Liver (tissue), 3 donors: ENCODE data around the gene SMAD7.

ENCODE experiments used
- CTCF ChIP-seq: fragments of 150-350 bp; IDR thresholded peaks from 2 replicates; pipeline ENCODE4 v1.5.1; 2017; ENCODE audit warnings: improper control_type of control experiment, low read depth, low read length; ENCODE audit not compliant: missing input control
- GABPA ChIP-seq, 2 donors: IDR thresholded peaks in 1 of 2; conservative IDR thresholded peaks in 1 of 2; 2 replicates each; pipeline ENCODE4 v1.6.1; 2016; ENCODE audit warnings: antibody characterized with exemption in 2 of 2, mild to moderate bottlenecking in 1 of 2, moderate library complexity in 1 of 2
- JUND ChIP-seq, 2 donors: IDR thresholded peaks; 2 replicates each; pipeline ENCODE4 v1.6.1; 2016; ENCODE audit warnings: antibody characterized with exemption in 2 of 2
- MAX ChIP-seq: IDR thresholded peaks from 2 replicates; pipeline ENCODE4 v1.6.1; 2016; ENCODE audit warnings: antibody characterized with exemption
- REST ChIP-seq: IDR thresholded peaks from 2 replicates; pipeline ENCODE4 v1.6.1; 2016; ENCODE audit warnings: antibody characterized with exemption, mild to moderate bottlenecking
- SP1 ChIP-seq: IDR thresholded peaks from 2 replicates; pipeline ENCODE4 v1.6.1; 2018; ENCODE audit warnings: antibody characterized with exemption, mild to moderate bottlenecking
- donor health status: healthy.
- donor health status: healthy.

- TF ChIP-seq REST (no peak), CTCF (no peak), JUND (IDR thresholded peaks at IDR 0.05) (no peak), MAX (no peak), SP1 (no peak), GABPA (IDR thresholded peaks at IDR 0.05 in 1 of 2, conservative IDR thresholded peaks at IDR 0.05 in 1 of 2) (no peak)
Measured at GRCh38 chr18:48914581-48915251, 36.0 kb downstream of the SMAD7 start.
